Central memory CD8-positive, alpha-beta T cell (primary cell): Measurements from ENCODE around the gene PLEKHF1.

ENCODE experiments used
- ATAC-seq: fragments of 150-1000 bp; cut with Tn5 transposase; replicated peaks from 2 replicates; pipeline ENCODE4 v1.10.0; 2022; ENCODE audit warnings: mild to moderate bottlenecking, moderate FRiP score, moderate number of reproducible peaks; ENCODE audit not compliant: poor library complexity, severe bottlenecking; ENCODE audit errors: extremely low read depth
- DNase-seq, 2 donors: peaks; one replicate each; pipeline ENCODE4 v3.0.0; 2021; ENCODE audit warnings: low spot score in 2 of 2
- H3K27ac Mint-ChIP-seq: one replicate; pipeline ENCODE4 v1.8.0; 2022; ENCODE audit warnings: low read depth, mild to moderate bottlenecking, moderate library complexity, mixed read lengths
- H3K27me3 Mint-ChIP-seq: one replicate; pipeline ENCODE4 v1.8.0; 2022; ENCODE audit warnings: mixed read lengths
- H3K36me3 Mint-ChIP-seq: one replicate; pipeline ENCODE4 v1.8.0; 2022; ENCODE audit warnings: mild to moderate bottlenecking, moderate library complexity, mixed read lengths; ENCODE audit not compliant: insufficient read depth
- H3K4me1 Mint-ChIP-seq: one replicate; pipeline ENCODE4 v1.8.0; 2022; ENCODE audit warnings: mixed read lengths
- H3K4me3 Mint-ChIP-seq: one replicate; pipeline ENCODE4 v1.8.0; 2022; ENCODE audit warnings: mild to moderate bottlenecking, moderate library complexity, mixed read lengths
- H3K9me3 Mint-ChIP-seq: one replicate; pipeline ENCODE4 v1.8.0; 2022; ENCODE audit warnings: mixed read lengths

PLEKHF1 gene

DNA sequence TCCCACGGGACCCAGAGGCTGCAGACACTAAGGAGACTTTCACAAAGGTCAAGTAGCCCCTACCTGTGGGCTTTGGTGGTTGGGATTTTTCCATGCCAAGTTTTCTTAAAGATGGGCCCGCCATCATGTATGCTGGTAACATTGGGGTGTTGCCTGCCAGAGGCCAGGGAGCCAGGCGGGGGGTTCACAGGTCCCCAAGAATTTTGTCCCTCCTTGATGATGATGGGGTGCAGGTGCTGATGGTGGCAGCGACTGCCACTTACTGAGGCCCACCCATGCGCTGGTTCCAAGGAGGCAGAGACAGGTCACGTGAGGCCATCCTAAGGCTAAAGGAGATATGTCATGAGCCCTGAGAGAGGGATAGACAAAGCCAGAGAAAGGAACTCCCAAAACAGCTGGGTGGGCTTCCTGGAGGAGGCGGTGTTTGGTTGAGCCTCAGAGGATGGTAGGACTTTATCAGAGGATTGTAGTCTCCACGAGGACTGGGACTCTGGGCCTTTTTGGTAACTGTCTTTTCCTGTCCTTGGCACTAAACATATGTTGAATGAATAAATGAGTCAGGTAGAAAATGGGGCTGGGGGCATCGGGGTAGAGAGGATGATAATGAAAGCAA lies 14.4 kb downstream of the PLEKHF1 start:
- ATAC-seq, result no peak
- H3K27me3 Mint-ChIP-seq, result no peaks in the 10 kb centered on the region
- peaks cover 23% of the 10 kb centered on the region for H3K36me3 Mint-ChIP-seq
- H3K4me3 Mint-ChIP-seq, result peak overlapping the region; percentile 71
- DNase-seq, result no peak
- H3K4me1 Mint-ChIP-seq, result peaks cover 54% of the 10 kb centered on the region
- peak overlapping the region; percentile 91 for H3K27ac Mint-ChIP-seq
- H3K9me3 Mint-ChIP-seq, result no peaks in the 10 kb centered on the region

DNA sequence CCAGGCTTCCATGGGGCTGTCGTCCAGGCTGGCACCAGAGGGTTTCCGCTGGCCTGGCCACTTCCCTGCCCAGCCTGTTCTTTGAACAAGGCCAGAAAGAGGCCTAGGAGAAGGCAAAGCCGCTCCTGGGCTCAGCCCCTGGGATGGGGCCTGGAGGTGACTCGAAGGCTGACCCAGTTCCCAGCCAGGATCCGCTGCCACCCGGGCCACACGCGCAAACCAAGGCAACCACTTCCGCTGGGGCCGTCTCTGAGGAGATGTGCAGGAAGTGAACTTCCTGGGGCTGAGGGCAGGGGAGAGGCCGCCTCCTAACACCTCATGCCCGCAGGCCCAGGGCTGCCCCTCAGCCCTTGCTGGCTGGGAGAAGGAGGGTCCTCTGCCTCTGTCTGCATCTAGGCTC lies 15.2 kb downstream of the PLEKHF1 start:
- ATAC-seq, result peak; percentile 98
- Mint-ChIP-seq H3K27ac (peak overlapping the region; percentile 91), H3K4me3 (peak overlapping the region; percentile 71), H3K36me3 (peaks cover 17% of the 10 kb centered on the region), H3K4me1 (peaks cover 60% of the 10 kb centered on the region), H3K27me3 (no peaks in the 10 kb centered on the region), H3K9me3 (no peaks in the 10 kb centered on the region)
- DNase-seq, result peak; percentile 69 to 85

DNA sequence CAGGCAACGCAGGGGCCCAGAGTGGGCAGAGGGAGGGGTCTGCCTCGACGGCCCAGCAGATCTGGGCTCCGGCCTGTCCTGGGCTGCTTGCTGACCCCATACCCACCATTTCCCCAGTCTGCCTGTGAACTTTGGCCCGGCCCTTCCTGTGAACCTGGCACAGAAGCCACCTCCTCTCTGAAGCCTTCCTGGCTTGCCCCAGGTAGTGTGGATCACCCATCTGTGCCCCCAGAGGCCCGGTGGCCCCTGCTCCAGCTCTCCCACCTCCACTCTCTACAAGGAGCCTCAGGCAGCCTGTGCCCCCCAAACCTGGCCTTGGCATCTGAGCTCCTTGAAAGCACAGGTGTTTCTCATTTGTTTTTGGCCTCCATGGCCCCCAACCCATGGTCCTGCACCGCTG lies 15.7 kb downstream of the PLEKHF1 start:
- H3K4me3 Mint-ChIP-seq, result peak overlapping the region; percentile 71
- no peaks in the 10 kb centered on the region for H3K9me3 Mint-ChIP-seq
- no peak for ATAC-seq
- peaks cover 60% of the 10 kb centered on the region for H3K4me1 Mint-ChIP-seq
- peak overlapping the region; percentile 91 for H3K27ac Mint-ChIP-seq
- DNase-seq, result no peak
- H3K36me3 Mint-ChIP-seq, result peaks cover 16% of the 10 kb centered on the region
- H3K27me3 Mint-ChIP-seq, result no peaks in the 10 kb centered on the region

DNA sequence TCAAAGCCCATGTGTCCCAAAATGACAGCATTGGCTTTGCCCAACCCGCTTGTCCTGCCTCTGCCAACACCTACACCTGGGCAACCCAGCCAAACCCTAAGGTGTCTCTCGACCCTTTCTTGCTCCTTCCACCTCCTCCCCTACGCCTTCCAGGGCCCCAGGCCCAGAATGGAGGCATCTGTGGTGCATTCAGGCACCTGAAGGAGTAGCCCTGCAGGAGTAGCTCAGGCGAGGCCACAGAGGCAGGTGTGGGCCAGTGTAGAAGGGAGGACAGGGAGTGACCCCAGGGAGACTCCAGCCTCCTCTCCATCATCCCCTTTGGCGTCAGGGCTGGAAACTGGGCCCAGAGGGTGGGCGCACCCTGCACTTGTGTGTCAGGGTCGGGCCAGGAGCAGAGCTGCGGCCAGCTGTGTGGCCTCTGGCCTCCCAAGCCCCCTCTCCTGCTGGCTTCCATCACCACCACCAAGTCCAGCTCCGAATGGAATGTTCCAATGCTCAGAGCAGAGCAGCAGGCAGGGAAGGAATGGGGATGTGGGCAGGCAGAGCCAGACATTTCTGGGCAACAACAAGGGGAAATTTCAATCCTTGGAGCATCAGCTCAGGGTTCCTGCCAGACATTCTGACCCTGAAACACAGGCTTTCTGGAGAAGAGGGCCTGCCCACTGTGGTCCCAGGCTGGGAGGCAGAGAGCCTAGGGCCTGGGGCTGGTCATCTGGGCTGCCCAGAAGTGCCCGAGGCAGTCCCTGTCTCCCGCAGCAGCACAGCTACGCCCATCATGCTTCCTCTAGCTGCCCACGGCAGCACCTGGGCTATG lies 16.4 kb downstream of the PLEKHF1 start:
- DNase-seq (no peak), ATAC-seq (no peak)
- Mint-ChIP-seq H3K4me3 (peak overlapping the region; percentile 71), H3K36me3 (peaks cover 9% of the 10 kb centered on the region), H3K9me3 (no peaks in the 10 kb centered on the region), H3K27ac (peak overlapping the region; percentile 91), H3K27me3 (no peaks in the 10 kb centered on the region), H3K4me1 (peaks cover 58% of the 10 kb centered on the region)

DNA sequence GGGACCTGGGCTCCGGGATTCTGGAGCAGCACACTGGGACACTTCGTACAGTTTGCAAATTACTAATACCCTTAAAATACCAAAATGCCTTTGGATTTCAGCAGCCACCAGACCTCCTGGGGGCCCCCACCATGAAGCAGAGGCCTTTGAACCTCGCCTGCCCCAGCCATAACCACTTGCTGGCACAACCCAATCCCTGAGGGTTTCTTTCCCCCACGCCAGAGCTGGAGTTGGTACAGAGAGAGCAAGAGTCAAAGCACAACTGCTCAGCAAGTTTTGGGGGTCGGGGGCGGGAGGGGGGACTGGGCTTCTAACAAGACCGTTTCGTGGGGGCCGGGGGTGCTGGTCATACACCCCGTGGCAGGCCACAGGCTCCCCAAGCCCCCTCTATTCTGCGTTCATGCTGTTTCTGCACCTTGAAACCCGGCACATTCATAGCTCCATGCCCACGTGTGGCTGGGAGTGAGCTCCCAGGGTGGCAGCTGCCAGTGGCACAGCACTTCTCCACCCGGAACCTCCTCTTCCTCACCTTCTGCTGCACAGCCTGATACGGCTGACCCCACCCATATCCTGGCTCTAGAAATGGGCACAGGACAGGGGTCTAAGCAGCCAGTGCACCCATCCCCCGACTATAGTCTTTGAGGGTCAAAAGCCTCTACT lies 17.1 kb downstream of the PLEKHF1 start:
- no peaks in the 10 kb centered on the region for H3K27me3 Mint-ChIP-seq
- H3K36me3 Mint-ChIP-seq, result peaks cover 7% of the 10 kb centered on the region
- no peak for DNase-seq
- no peak overlapping the region for H3K4me3 Mint-ChIP-seq
- H3K9me3 Mint-ChIP-seq, result no peaks in the 10 kb centered on the region
- no peak for ATAC-seq
- peaks cover 58% of the 10 kb centered on the region for H3K4me1 Mint-ChIP-seq
- H3K27ac Mint-ChIP-seq, result no peak overlapping the region

DNA sequence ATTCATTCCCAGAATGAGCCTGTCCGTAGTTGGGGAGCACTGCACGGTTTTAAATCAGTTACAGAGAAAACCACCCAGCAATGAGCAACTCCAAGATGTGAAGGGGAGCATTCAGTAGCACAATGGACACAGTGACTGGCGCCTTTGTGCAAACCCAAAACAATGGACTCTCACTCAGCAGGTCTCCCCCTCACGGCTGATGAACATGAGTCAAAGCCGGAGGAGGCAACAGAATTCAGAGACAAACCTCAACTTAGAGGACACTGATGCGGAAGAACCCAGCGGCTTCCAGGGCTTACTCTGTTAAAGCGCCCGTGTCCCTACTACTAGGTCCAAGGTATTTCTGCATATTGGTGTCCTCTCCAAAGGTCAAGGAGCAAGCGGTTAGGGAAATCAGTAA lies 17.7 kb downstream of the PLEKHF1 start:
- peaks cover 54% of the 10 kb centered on the region for H3K4me1 Mint-ChIP-seq

DNA sequence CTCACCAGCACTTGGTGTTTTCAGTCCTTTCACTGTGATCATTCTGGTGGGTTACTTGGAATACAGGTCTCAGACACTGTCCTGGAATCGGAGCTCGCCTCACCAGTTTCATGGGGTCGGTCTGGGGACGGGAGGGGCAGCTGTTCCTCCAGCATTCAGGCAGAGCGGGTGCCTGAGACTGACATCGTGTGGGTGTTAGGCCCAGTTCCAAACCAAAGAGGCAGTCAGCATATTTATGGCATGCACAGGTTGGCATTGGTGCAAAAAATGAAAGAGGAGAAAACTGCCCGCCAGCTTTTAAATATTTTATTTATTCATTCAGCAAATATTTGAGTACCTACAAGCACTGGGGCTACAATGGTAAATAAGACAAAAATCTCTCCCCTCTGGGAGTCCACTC lies 20.1 kb downstream of the PLEKHF1 start:
- Mint-ChIP-seq H3K4me3 (no peak overlapping the region), H3K9me3 (no peaks in the 10 kb centered on the region), H3K27ac (peak overlapping the region; percentile 65), H3K27me3 (no peaks in the 10 kb centered on the region), H3K36me3 (peaks cover 4% of the 10 kb centered on the region), H3K4me1 (peaks cover 49% of the 10 kb centered on the region)
- DNase-seq (no peak), ATAC-seq (no peak)

More for the DNA sequence above, 17.7 kb downstream of the PLEKHF1 start:
- H3K9me3 Mint-ChIP-seq, result no peaks in the 10 kb centered on the region
- no peak for ATAC-seq
- peaks cover 7% of the 10 kb centered on the region for H3K36me3 Mint-ChIP-seq
- H3K27me3 Mint-ChIP-seq, result no peaks in the 10 kb centered on the region
- DNase-seq, result no peak
- H3K27ac Mint-ChIP-seq, result no peak overlapping the region
- no peak overlapping the region for H3K4me3 Mint-ChIP-seq

DNA sequence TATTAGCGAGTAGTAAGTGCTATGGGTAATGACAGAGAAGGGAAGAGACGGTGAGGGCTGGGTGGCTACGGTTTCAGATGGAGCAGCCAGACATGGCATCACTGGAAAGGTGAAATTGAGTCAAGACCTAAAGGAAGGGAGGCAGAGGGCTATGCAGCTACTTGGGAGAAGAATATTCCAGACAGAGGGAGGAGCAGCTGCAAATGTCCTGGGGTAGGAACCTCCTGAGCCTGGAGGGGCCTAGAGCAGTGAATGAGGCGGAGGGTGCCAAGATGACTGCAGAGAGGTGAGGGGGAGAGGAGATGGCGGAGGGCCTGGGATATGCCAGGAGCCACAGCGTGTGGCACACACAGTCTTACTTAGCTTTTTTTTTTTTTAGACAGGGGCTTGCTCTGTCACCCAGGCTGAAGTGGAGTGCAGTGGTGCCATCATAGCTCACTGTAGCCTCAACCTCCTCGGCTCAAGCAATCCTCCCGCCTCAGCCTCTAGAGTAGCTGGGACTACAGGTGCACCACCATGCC lies 21.1 kb downstream of the PLEKHF1 start:
- Mint-ChIP-seq H3K36me3 (peaks cover 2% of the 10 kb centered on the region), H3K27me3 (no peaks in the 10 kb centered on the region), H3K9me3 (no peaks in the 10 kb centered on the region), H3K27ac (peak overlapping the region; percentile 13), H3K4me1 (peaks cover 46% of the 10 kb centered on the region), H3K4me3 (no peak overlapping the region)
- no peak for ATAC-seq
- DNase-seq, result no peak

DNA sequence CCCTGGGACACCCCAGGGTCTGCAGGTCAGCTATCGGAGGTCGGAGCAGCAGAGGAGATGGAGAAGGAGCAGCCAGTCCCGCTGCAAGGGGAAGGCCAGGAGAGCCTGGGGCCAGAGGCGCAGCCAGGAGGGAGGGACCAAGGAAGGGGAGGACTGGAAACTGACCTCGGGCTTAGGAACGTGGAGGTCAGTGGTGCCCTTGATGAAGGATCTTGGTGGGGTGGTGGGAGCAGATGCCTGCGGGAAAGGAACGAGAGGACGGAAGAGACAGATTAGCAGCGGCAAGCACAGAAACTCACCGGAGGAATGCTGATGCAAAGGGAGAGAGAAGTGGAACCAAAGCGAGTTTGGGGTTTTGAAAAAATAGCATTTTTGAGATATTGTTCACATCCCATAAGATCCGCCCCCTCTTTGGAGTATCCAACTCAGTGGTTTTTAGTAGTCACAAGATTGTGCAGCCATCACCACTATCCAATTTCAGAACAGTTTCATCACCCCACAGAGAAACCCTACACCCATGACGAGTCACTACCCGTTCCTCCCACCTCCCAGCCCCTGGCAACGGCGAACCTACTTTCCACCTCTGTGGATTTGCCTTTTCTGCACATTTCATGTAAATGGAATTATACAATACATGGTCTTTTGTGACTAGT lies 22.1 kb downstream of the PLEKHF1 start:
- H3K36me3 Mint-ChIP-seq, result peaks cover 3% of the 10 kb centered on the region
- H3K4me3 Mint-ChIP-seq, result no peak overlapping the region
- DNase-seq, result no peak
- H3K9me3 Mint-ChIP-seq, result no peaks in the 10 kb centered on the region
- peaks cover 42% of the 10 kb centered on the region for H3K4me1 Mint-ChIP-seq
- no peak for ATAC-seq
- H3K27me3 Mint-ChIP-seq, result no peaks in the 10 kb centered on the region
- no peak overlapping the region for H3K27ac Mint-ChIP-seq

DNA sequence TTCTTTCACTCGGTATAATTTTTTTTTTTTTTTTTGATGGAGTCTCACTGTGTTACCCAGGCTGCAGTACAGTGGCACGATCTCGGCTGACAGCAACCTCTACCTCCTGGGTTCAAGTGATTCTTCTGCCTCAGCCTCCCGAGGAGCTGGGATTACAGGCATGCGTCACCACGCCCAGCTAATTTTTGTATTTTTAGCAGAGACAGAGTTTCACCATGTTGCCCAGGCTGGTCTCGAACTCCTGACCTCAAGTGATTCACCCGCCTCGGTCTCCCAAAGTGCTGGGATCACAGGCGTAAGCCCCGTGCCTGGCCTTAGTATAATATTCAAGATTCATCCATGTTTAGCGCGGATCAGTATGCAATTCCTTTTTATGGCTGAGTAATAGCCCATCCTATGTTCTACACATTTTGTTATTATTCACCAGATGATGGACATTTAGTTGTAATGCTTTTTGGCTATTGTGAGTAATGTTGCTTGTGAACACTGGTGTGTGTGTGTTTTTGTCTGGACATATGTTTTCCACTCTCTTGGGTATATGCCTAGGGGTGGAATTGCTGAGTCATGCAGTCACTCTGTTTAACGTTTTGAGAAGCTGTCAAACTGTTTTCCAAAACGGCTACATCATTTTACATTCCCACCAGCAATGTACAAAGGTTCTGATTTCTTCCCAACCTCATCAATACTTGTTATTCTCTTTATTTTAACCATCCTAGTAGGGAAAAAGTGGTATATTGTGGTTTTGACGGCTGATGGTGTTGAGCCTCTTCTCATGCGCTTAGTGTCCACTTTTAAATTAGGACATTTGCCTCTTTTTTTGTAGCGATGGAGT lies 22.9 kb downstream of the PLEKHF1 start:
- no peaks in the 10 kb centered on the region for H3K27me3 Mint-ChIP-seq
- ATAC-seq, result no peak
- no peak for DNase-seq
- H3K27ac Mint-ChIP-seq, result no peak overlapping the region
- H3K9me3 Mint-ChIP-seq, result no peaks in the 10 kb centered on the region
- H3K4me3 Mint-ChIP-seq, result no peak overlapping the region
- H3K36me3 Mint-ChIP-seq, result peaks cover 3% of the 10 kb centered on the region
- H3K4me1 Mint-ChIP-seq, result peaks cover 37% of the 10 kb centered on the region

DNA sequence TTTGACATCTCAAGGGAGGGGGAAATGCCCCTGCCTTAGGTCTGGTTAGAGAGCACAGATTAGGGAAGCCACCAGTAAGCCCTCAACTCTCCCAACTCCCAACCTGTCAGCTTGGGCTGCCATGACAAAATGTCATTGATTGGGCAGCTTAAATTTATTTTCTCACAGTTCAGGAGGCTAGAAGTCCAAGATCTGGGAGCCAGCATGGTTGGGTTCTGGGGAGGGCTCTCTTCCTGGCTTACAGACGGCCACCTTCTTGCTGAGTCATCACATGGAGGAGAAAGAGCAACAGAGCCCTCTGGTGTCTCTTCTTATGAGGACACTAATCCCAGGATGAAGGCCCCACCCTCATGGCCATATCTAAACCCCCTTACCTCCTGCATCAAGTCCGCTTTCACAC lies 25.6 kb downstream of the PLEKHF1 start:
- Mint-ChIP-seq H3K9me3 (no peaks in the 10 kb centered on the region), H3K36me3 (peaks cover 10% of the 10 kb centered on the region), H3K4me3 (no peak overlapping the region), H3K27me3 (no peaks in the 10 kb centered on the region), H3K4me1 (peaks cover 38% of the 10 kb centered on the region), H3K27ac (peak overlapping the region; percentile 29)
- peak in 1 of 2 donors; percentile 48 for DNase-seq
- peak; percentile 72 for ATAC-seq

DNA sequence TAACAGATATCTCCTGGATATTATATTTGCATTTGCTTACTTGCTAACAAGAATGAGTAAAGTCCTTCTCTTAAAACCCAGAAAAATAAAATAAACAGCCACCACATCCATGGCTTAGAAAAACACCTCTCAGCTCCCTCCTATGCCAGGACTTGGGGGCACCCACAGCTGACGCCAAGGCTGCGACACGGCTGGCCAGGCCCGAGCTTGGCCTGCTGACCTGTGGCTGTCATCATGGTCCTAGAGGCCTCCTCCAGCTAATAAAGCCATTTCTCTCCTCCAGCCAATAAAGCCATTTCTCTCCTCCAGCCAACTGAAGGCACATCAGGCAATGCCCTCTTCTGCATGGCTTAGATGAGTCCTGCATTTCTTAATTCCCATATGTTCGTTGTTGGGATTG lies 28.9 kb downstream of the PLEKHF1 start:
- DNase-seq (no peak), ATAC-seq (no peak)
- Mint-ChIP-seq H3K27ac (peak overlapping the region; percentile 94), H3K27me3 (no peaks in the 10 kb centered on the region), H3K36me3 (peaks cover 15% of the 10 kb centered on the region), H3K4me1 (peaks cover 35% of the 10 kb centered on the region), H3K4me3 (no peak overlapping the region), H3K9me3 (no peaks in the 10 kb centered on the region)
